ENCODE measurements around the gene SLC9A8. TPM values are rescaled to one million over a fixed set of nuclear protein-coding genes. Genes with fewer than 3 reads are reported as not detected.
A peak's percentile ranks its signal among the peaks of the same experiment; 100 is the strongest.

Gene SLC9A8
- total RNA-seq, 1 donor, result 7.3 TPM

DNA sequence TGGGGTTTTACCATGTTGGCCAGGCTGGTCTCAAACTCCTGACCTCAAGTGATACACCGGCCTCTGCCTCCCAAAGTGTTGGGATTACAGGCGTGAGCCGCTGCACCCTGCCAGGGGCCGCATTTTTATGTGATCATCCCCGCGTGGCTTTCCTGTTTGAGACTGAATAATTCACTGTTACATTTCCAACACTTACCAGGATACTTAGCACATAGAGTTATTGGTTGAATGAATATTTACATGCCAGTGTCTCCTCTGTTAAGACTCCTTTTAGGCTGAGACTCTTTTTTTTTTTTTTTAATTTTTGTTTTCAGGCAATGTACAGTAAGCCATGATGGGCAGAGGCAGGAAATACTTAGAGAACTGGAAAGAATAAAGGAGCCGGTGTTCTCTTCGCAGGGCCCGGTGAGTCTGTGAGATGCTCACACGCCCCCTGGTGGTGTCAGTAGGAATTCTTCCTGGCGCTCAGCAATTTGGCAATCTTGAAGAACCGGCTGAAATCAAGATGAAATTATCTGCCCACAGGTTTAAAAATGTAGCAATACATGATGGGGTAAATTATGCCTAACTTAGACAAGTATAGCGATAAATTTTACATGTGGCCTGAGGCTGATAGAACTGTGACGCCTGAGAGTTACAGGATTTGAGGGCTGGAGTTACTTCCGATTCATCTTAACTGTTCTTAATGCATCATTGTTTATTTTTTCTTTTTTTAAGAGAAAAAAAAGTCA is 115.9 kb downstream of the SLC9A8 start:
- TF ChIP-seq, protein P1, sequence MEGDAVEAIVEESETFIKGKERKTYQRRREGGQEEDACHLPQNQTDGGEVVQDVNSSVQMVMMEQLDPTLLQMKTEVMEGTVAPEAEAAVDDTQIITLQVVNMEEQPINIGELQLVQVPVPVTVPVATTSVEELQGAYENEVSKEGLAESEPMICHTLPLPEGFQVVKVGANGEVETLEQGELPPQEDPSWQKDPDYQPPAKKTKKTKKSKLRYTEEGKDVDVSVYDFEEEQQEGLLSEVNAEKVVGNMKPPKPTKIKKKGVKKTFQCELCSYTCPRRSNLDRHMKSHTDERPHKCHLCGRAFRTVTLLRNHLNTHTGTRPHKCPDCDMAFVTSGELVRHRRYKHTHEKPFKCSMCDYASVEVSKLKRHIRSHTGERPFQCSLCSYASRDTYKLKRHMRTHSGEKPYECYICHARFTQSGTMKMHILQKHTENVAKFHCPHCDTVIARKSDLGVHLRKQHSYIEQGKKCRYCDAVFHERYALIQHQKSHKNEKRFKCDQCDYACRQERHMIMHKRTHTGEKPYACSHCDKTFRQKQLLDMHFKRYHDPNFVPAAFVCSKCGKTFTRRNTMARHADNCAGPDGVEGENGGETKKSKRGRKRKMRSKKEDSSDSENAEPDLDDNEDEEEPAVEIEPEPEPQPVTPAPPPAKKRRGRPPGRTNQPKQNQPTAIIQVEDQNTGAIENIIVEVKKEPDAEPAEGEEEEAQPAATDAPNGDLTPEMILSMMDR (IDR thresholded peaks at IDR 0.05; ENCODE audit: insufficient read depth, low read depth, low read length), result peak; percentile 93
- DNase-seq (ENCODE audit: low read depth), result peak; percentile 96
- no peak overlapping the region for H3K4me3 ChIP-seq (ENCODE audit: low read depth, low read length)

DNA sequence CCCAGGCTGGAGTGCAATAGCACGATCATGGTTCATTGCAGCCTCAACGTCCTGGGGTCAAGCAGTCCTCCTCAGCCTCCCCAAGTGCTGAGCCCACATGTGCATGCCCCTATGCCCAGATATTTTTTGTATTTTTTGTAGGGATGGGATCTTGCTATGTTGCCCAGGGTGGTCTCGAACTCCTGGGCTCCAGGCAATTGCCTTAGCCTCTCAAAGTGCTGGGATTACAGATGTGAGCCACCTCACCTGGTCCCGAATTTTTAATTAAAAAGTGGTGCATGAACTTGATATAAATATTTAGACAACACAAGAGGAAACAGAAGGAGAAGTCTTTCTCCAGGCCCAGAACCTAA is 116.5 kb downstream of the SLC9A8 start:
- TF ChIP-seq, protein P1 (IDR thresholded peaks at IDR 0.05; ENCODE audit: insufficient read depth, low read depth, low read length), result no peak
- DNase-seq (ENCODE audit: low read depth), result no peak

DNA sequence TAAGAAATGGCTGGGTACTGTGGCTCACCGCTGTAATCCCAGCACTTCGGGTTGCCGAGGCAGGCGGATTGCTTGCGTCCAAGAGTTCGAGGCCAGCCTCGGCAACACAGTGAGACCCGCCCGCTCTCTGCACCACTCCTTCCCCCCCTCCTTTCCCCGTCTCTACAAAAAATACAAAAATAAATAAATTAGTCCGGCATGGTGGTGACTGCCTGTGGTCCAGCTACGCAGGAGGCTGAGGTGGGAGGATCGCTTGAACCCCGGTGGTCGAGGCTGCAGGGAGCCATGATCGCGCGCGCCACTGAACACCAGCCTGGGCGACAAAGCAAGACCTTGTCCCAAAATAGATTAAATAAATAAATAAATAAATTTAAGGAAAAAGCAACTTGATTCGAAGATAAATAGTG is 123.1 kb downstream of the SLC9A8 start:
- TF ChIP-seq, protein P1 (IDR thresholded peaks at IDR 0.05; ENCODE audit: insufficient read depth, low read depth, low read length), result no peak
- DNase-seq (ENCODE audit: low read depth), result no peak
- H3K4me3 ChIP-seq (ENCODE audit: low read depth, low read length), result peak overlapping the region; percentile 54

More for the DNA sequence above, 116.5 kb downstream of the SLC9A8 start:
- H3K4me3 ChIP-seq (ENCODE audit: low read depth, low read length), result no peak overlapping the region

DNA sequence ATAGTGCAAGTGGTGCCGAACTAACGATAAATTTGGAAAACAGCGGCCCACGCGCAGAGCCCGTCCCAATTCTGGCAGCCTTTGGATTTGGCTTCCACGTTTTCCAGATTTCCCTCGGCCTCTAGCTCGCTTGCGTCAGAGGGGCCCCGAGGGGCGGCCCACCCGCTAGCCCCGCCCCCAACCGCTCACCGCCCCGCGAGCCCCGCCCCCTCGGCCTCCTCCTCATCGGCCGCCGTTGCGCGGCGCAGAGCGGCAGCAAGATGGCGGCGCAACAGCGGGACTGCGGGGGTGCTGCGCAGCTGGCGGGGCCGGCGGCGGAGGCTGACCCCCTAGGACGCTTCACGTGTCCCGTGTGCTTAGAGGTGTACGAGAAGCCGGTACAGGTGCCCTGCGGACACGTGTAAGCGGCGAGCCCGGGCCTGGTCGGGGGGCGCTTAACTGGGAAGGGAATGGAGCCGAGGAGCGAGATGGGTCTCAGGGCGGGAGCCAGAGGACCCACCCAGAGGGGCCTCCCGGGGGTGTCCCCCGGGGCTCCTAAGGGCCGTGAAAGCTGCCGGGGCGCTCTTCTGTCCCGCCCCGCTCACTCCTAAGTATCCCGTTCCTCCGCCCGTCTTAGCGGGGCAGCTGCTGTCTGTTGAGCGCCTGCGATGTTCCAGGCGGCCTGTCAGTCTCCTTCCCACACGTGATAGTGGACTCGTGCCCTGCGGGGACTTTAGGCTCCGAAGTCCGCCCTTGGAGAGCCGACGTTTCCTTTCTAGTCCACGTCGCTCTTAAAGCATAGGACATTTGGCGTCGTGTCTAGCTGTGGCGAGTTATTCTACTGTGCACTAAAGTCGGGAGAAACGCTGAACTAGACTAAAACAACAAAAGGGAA is 123.8 kb downstream of the SLC9A8 start, which contains the start of gene RNF114:
Gene RNF114 (plus strand): TSS at position 245 of the 874 bp plus-strand sequence. CDS start 16 bp downstream, at position 261.
- peak; percentile 92 for DNase-seq (ENCODE audit: low read depth)
- TF ChIP-seq, protein P1 (IDR thresholded peaks at IDR 0.05; ENCODE audit: insufficient read depth, low read depth, low read length), result no peak
- H3K4me3 ChIP-seq (ENCODE audit: low read depth, low read length), result peak within 1 kb of the TSS; percentile 96

DNA sequence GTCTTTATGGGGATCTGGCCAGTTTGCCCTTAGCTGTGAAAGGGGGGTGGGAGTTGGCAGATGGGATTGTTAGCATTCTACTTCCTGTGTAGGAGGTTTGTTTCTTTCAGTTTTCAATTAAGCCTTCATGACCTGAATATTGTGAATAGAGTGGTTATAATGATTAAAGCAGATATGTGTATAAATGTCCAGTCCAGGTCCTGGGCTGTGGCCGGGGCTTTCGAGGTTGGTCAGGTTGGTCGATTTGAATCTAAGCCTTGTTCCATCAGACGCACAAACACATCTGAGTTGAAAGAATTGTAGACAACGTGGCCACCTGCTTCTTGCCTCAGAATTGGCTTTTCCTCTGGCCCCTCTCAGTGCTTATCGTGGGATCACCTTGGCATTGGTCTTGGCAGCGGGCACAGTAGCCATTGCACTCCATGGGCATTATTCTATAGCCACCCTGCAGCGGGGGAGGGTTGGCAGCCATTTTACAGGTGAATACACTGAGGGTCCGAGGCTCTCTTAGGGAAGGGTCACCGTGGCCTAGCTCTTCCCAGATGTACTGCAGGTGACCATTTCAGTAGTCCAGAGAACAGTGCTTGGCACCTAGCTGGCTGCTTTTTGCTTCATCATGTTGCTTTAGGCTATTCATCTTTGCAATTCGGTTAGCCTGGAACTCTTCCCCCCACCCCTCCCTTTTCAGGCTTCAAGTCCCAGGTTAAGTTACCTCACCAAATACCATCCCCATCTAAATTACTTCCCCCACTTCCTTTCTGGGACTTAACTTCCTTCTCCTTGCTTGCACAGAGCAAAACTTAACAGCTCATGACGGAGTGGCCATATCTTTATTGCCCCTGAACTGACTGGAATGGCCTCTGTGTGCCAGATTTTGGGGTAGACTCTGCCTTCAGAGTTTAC is 124.7 kb downstream of the SLC9A8 start:
- TF ChIP-seq, protein P1 (IDR thresholded peaks at IDR 0.05; ENCODE audit: insufficient read depth, low read depth, low read length), result no peak
- DNase-seq (ENCODE audit: low read depth), result peak; percentile 33
- H3K4me3 ChIP-seq (ENCODE audit: low read depth, low read length), result peak overlapping the region; percentile 96
